ENCODE data around the gene HEATR5A. TPM values are rescaled to one million over a fixed set of nuclear protein-coding genes. Genes with fewer than 3 reads are reported as not detected.
"Not testable (repeated sequence)": the region's sequence is repeated elsewhere in the genome, so short reads cannot be mapped to it uniquely, and the experiment has no call there.

HEATR5A gene
- total RNA-seq, 1 donor from 2014 or later: 46.3 TPM

DNA sequence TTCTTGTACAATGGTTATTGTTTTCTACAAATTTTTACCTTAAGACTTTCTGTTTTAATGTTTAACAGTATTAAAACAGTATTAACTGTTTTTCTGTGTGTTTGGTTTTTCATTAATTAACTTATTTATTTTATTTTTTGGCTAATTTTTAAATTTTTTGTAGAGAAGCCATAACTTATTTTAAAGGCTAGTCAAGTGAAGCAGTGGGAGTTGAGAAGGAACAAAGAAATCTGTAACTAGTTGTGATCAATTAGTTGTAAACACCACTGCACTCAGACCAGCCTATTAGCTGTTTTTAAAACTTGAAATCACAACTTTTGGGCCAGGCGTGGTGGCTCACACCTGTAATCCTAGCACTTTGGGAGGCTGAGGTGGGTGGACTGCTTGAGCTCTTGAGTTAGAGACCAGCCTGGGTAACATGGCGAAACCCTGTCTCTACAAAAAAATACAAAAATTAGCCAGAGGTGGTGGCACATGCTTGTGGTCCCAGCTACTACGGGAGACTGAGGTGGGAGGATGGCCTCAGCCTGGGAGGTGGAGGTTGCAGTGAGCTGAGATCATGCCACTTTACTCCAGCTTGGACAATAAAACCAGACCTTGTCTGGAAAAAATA is 161.8 kb downstream of the HEATR5A start:
- no peak for TF ChIP-seq CTCF (IDR thresholded peaks at IDR 0.05)
- H3K4me3 ChIP-seq: no peak overlapping the region
- H3K36me3 ChIP-seq: no peaks in the 10 kb centered on the region
- peaks cover 16% of the 10 kb centered on the region for H3K4me1 ChIP-seq
- DNase-seq: no peak
- no peaks in the 10 kb centered on the region for H3K9me3 ChIP-seq
- ATAC-seq: no peak
- H3K27ac ChIP-seq: no peak overlapping the region
- H3K27me3 ChIP-seq: no peaks in the 10 kb centered on the region
- intact Hi-C loops (cut with DNase I): no loop called here

- H3K4me3 ChIP-seq; H3K4me1 ChIP-seq; H3K36me3 ChIP-seq; H3K27me3 ChIP-seq; H3K27ac ChIP-seq; DNase-seq; intact Hi-C loops (cut with DNase I); H3K9me3 ChIP-seq: not testable (repeated sequence)
- peak; percentile 71 for ATAC-seq
These were observed 162.6 kb downstream of the HEATR5A start for GRCh38 chr14:31257554-31258426.

GRCh38 chr14:31257244-31257553 is 163.2 kb downstream of the HEATR5A start:
- TF ChIP-seq CTCF (IDR thresholded peaks at IDR 0.05): no peak
- H3K36me3 ChIP-seq: no peaks in the 10 kb centered on the region
- no peak for DNase-seq
- intact Hi-C loops (cut with DNase I): no loop called here
- H3K27ac ChIP-seq: no peak overlapping the region
- H3K27me3 ChIP-seq: no peaks in the 10 kb centered on the region
- no peak for ATAC-seq
- H3K9me3 ChIP-seq: no peaks in the 10 kb centered on the region
- peaks cover 8% of the 10 kb centered on the region for H3K4me1 ChIP-seq
- H3K4me3 ChIP-seq: no peak overlapping the region

- H3K4me3 ChIP-seq: no peak overlapping the region
- no peaks in the 10 kb centered on the region for H3K36me3 ChIP-seq
- no peak for DNase-seq
- H3K4me1 ChIP-seq: peaks cover 6% of the 10 kb centered on the region
- intact Hi-C loops (cut with DNase I): no loop called here
- no peak overlapping the region for H3K27ac ChIP-seq
- H3K27me3 ChIP-seq: no peaks in the 10 kb centered on the region
- TF ChIP-seq CTCF (IDR thresholded peaks at IDR 0.05): no peak
- ATAC-seq: no peak
- no peaks in the 10 kb centered on the region for H3K9me3 ChIP-seq
These were observed 163.7 kb downstream of the HEATR5A start for GRCh38 chr14:31256534-31257243.

DNA sequence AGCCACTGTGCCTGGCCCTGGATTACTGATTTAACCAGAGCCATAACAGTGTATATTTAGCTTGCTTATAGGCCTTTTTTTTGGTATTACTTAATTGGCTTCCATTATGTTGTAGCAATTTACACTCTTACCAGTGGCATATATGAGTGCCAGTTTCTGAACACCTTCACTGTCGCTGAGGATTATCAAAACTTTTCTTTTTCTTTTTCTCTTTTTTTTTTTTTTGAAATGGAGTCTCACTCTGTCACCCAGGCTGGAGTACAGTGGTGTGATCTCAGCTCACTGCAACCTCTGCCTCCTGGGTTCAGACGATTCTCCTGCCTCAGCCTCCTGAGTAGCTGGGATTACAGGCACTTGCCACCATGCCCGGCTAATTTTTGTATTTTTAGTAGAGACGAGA is 164.4 kb downstream of the HEATR5A start:
- intact Hi-C loops (cut with DNase I); H3K36me3 ChIP-seq; H3K4me3 ChIP-seq; H3K27me3 ChIP-seq; H3K4me1 ChIP-seq; H3K27ac ChIP-seq; ATAC-seq; DNase-seq; H3K9me3 ChIP-seq: not testable (repeated sequence)

- no peak overlapping the region for H3K27ac ChIP-seq
- H3K27me3 ChIP-seq: no peaks in the 10 kb centered on the region
- intact Hi-C loops (cut with DNase I): no loop called here
- H3K4me1 ChIP-seq: peaks cover 2% of the 10 kb centered on the region
- H3K36me3 ChIP-seq: no peaks in the 10 kb centered on the region
- H3K9me3 ChIP-seq: no peaks in the 10 kb centered on the region
- ATAC-seq: no peak
- H3K4me3 ChIP-seq: no peak overlapping the region
- no peak for DNase-seq
- no peak for TF ChIP-seq CTCF (IDR thresholded peaks at IDR 0.05)
These were observed 165.1 kb downstream of the HEATR5A start for GRCh38 chr14:31255286-31255685.

All from upper lobe of right lung (tissue), 1 donor.